Measurements from ENCODE around the gene IGFN1.

GRCh38 chr1:201219481-201220387 lies 29.1 kb downstream of the IGFN1 start:
- no peak for TF ChIP-seq TBP (IDR thresholded peaks at IDR 0.05; ENCODE audit: low read depth, low read length)
- no peak for TF ChIP-seq CEBPB (IDR thresholded peaks at IDR 0.05; ENCODE audit: low read depth, low read length)
- TF ChIP-seq, protein P1, sequence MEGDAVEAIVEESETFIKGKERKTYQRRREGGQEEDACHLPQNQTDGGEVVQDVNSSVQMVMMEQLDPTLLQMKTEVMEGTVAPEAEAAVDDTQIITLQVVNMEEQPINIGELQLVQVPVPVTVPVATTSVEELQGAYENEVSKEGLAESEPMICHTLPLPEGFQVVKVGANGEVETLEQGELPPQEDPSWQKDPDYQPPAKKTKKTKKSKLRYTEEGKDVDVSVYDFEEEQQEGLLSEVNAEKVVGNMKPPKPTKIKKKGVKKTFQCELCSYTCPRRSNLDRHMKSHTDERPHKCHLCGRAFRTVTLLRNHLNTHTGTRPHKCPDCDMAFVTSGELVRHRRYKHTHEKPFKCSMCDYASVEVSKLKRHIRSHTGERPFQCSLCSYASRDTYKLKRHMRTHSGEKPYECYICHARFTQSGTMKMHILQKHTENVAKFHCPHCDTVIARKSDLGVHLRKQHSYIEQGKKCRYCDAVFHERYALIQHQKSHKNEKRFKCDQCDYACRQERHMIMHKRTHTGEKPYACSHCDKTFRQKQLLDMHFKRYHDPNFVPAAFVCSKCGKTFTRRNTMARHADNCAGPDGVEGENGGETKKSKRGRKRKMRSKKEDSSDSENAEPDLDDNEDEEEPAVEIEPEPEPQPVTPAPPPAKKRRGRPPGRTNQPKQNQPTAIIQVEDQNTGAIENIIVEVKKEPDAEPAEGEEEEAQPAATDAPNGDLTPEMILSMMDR (IDR thresholded peaks at IDR 0.05; ENCODE audit: control extremely low read depth in 1 of 3, insufficient read depth in 1 of 3, low read depth in 1 of 3, low read length in 3 of 3): no peak
- TF ChIP-seq NRF1 (IDR thresholded peaks at IDR 0.05; ENCODE audit: low read depth, low read length): no peak
- no peak for TF ChIP-seq RXRA (IDR thresholded peaks at IDR 0.05; ENCODE audit: insufficient read depth, low read depth, low read length)
- TF ChIP-seq SP1 (IDR thresholded peaks at IDR 0.05; ENCODE audit: low read depth, low read length): no peak
- no peak for TF ChIP-seq EZH2 (IDR thresholded peaks at IDR 0.05; ENCODE audit: low read depth, low read length, severe bottlenecking)
- TF ChIP-seq TEAD4 (IDR thresholded peaks at IDR 0.05; ENCODE audit: low read depth, low read length): no peak
- no peak for TF ChIP-seq POLR2A (IDR thresholded peaks at IDR 0.05; ENCODE audit: control extremely low read depth in 1 of 2, low read depth in 2 of 2, low read length in 2 of 2)
- TF ChIP-seq RAD21 (IDR thresholded peaks at IDR 0.05 in 1 of 2, conservative IDR thresholded peaks at IDR 0.05 in 1 of 2; ENCODE audit: low read depth in 2 of 2, low read length in 2 of 2): no peak

All from H1 (cell line).